PC-3 (cell line): ENCODE results near the gene DTL. TPM values are rescaled to one million over a fixed set of nuclear protein-coding genes. Genes with fewer than 3 reads are reported as not detected.

ENCODE experiments used
- ATAC-seq: fragments of 200-7000 bp; cut with Tn5 transposase; 2 replicates; pipeline ENCODE4 v1.9.1; 2020; ENCODE audit warnings: mild to moderate bottlenecking, moderate library complexity
- BruUV-seq: library from RNA; stranded (reverse); fragments of 400-500 nt; replicated peaks from 2 replicates; lab custom pipeline; 2021; lab: Mats Ljungman, UMichigan
- CTCF ChIA-PET: fragments of 300-600 bp; sonication (Branson Sonifier 250); formaldehyde crosslinking; loops from one replicate; lab custom pipeline; 2022; ENCODE audit warnings: antibody characterized with exemption; lab: Charles Lee
- POLR2A ChIA-PET: fragments of 300-600 bp; sonication (Branson Sonifier 250); formaldehyde crosslinking; loops from one replicate; lab custom pipeline; 2022; ENCODE audit warnings: antibody characterized with exemption; ENCODE audit not compliant: unreplicated experiment; lab: Charles Lee
- DNase-seq: peaks from one replicate; pipeline ENCODE4 v3.0.0-alpha.2; 2015
- H2AFZ ChIP-seq: fragments of 300-600 bp; sonication (generic); 2 replicates; pipeline ENCODE4 v1.6.0; 2016; ENCODE audit warnings: antibody characterized with exemption, low read length
- H3F3A ChIP-seq: fragments of 300-600 bp; sonication (generic); one replicate; pipeline ENCODE4 v1.6.0; 2017; ENCODE audit warnings: antibody characterized with exemption, low read length, control low read depth, mild to moderate bottlenecking; ENCODE audit not compliant: unreplicated experiment
- H3K27ac ChIP-seq: fragments of 300-600 bp; sonication (generic); 2 replicates; pipeline ENCODE4 v1.5.1; 2016; ENCODE audit warnings: mild to moderate bottlenecking, low read length
- H3K27me3 ChIP-seq: fragments of 300-600 bp; sonication (generic); 2 replicates; pipeline ENCODE4 v1.6.1; 2016; ENCODE audit warnings: low read length, mixed read lengths
- H3K36me3 ChIP-seq: fragments of 300-600 bp; sonication (generic); 2 replicates; pipeline ENCODE4 v1.6.1; 2016; ENCODE audit warnings: low read depth, mixed run types, low read length, mixed read lengths
- H3K4me1 ChIP-seq: fragments of 300-600 bp; sonication (generic); 2 replicates; pipeline ENCODE4 v1.5.1; 2016; ENCODE audit warnings: low read length; ENCODE audit not compliant: insufficient read depth
- H3K4me2 ChIP-seq: fragments of 300-600 bp; sonication (generic); 2 replicates; pipeline ENCODE4 v1.6.0; 2016; ENCODE audit warnings: low read length
- H3K4me3 ChIP-seq: fragments of 300-600 bp; sonication (generic); 2 replicates; pipeline ENCODE4 v1.5.1; 2016; ENCODE audit warnings: mild to moderate bottlenecking, low read length, mixed read lengths
- H3K79me2 ChIP-seq: fragments of 300-600 bp; sonication (generic); 2 replicates; pipeline ENCODE4 v1.6.1; 2017; ENCODE audit warnings: low read length, mixed read lengths
- H3K9ac ChIP-seq: fragments of 300-600 bp; sonication (generic); 2 replicates; pipeline ENCODE4 v1.6.0; 2016; ENCODE audit warnings: mild to moderate bottlenecking, low read length
- H3K9me2 ChIP-seq: fragments of 300-600 bp; sonication (generic); replicated peaks from 2 replicates; pipeline ENCODE4 v1.6.1; 2016; ENCODE audit warnings: mixed run types, low read length, mixed read lengths
- H3K9me3 ChIP-seq: fragments of 300-600 bp; sonication (generic); 2 replicates; pipeline ENCODE4 v1.6.1; 2016; ENCODE audit warnings: low read length, mixed read lengths
- H4K20me1 ChIP-seq: fragments of 300-600 bp; sonication (generic); 2 replicates; pipeline ENCODE4 v1.6.1; 2016; ENCODE audit warnings: low read length, mixed read lengths
- CTCF ChIP-seq: fragments of 300-600 bp; sonication (generic); conservative IDR thresholded peaks from 2 replicates; pipeline ENCODE4 v1.5.1; 2017; ENCODE audit warnings: antibody characterized with exemption, low read depth, mild to moderate bottlenecking, low read length
- EZH2 ChIP-seq: fragments of 300-600 bp; sonication (generic); IDR thresholded peaks from one replicate; pipeline ENCODE4 v1.6.1; 2017; ENCODE audit warnings: antibody characterized with exemption, mild to moderate bottlenecking, low read length; ENCODE audit not compliant: unreplicated experiment
- EZH2phosphoT487 ChIP-seq: fragments of 300-600 bp; sonication (generic); IDR thresholded peaks from 2 replicates; pipeline ENCODE4 v1.6.1; 2018; ENCODE audit warnings: mild to moderate bottlenecking, antibody characterized with exemption, low read length, borderline replicate concordance
- intact Hi-C: fragments of 100-400 bp; cut with micrococcal nuclease; formaldehyde crosslinking; loops from 2 replicates; pipeline ENCODE4 v1.9.0; 2023
- total RNA-seq: library from RNA; depleted of rRNA; stranded (reverse); fragments of >200 nt; gene quantifications from 2 replicates; pipeline ENCODE4 v1.2.3, GENCODE V29; 2014

Gene DTL
- total RNA-seq, 1 experiment from 2014 or later = 65.0 TPM

- no peak overlapping the region for H2AFZ ChIP-seq
- no peak overlapping the region for H3K9ac ChIP-seq
- no peaks in the 10 kb centered on the region for H3K27me3 ChIP-seq
- no peaks in the 10 kb centered on the region for H3K79me2 ChIP-seq
- H4K20me1 ChIP-seq = no peaks in the 10 kb centered on the region
- peaks cover 56% of the 10 kb centered on the region for H3K36me3 ChIP-seq
- BruUV-seq = no TSS peak
- H3K9me3 ChIP-seq = no peaks in the 10 kb centered on the region
- ATAC-seq = no peak
- ChIA-PET CTCF (no interaction called here), POLR2A (no interaction called here)
- H3K27ac ChIP-seq = no peak overlapping the region
- H3K4me2 ChIP-seq = no peak overlapping the region
- no peaks in the 10 kb centered on the region for H3F3A ChIP-seq
- intact Hi-C loops = no loop called here
- H3K4me3 ChIP-seq = no peak overlapping the region
- H3K9me2 ChIP-seq = no peaks in the 10 kb centered on the region
- no peaks in the 10 kb centered on the region for H3K4me1 ChIP-seq
- DNase-seq = no peak
- TF ChIP-seq EZH2 (no peak), CTCF (no peak), EZH2phosphoT487 (no peak)
Measured at GRCh38 chr1:212004895-212005608, 30.5 kb upstream of the DTL start.

GRCh38 chr1:212007178-212007577 is 28.4 kb upstream of the DTL start:
- Histone ChIP-seq H3K9me3 (no peaks in the 10 kb centered on the region), H2AFZ (no peak overlapping the region), H3K79me2 (no peaks in the 10 kb centered on the region), H3F3A (no peaks in the 10 kb centered on the region), H3K4me3 (no peak overlapping the region), H3K27me3 (no peaks in the 10 kb centered on the region), H3K9ac (no peak overlapping the region), H4K20me1 (no peaks in the 10 kb centered on the region), H3K4me2 (no peak overlapping the region), H3K36me3 (peaks cover 52% of the 10 kb centered on the region), H3K9me2 (no peaks in the 10 kb centered on the region), H3K4me1 (no peaks in the 10 kb centered on the region), H3K27ac (no peak overlapping the region)
- no peak for ATAC-seq
- TF ChIP-seq EZH2phosphoT487 (no peak), EZH2 (no peak), CTCF (no peak)
- POLR2A ChIA-PET = interaction anchor here (0.5 kb wide), 1 partner anchor 768 kb away, joined by 3 read pairs; no protein-coding TSS in a partner anchor
- CTCF ChIA-PET = interaction anchor here (1.7 kb wide), 1 partner anchor 28 kb away, joined by 5 read pairs; the partner anchor contains the start of genes DTL and INTS7
- intact Hi-C loops = no loop called here
- no TSS peak for BruUV-seq
- DNase-seq = no peak

DNA sequence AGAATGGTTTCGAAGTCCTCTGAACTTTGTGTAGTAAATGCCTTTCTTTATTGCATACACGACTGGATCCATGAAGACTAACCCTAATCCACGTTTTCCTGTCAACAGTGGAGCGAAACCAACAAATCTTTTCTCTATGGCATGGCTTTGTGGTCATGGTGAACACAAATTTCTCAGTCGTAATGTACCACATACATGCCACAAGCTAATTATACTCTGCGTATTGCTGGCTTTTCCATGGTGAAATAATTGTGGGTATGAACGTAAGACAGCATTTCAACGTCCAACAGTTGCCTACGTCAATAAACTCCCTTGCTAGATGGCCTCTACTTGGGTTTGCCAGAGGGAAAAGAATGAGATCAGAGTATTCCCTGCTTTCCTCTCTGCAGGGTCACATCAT is 27.7 kb upstream of the DTL start:
- TF ChIP-seq EZH2 (no peak), EZH2phosphoT487 (no peak), CTCF (no peak)
- no peaks in the 10 kb centered on the region for H3F3A ChIP-seq
- H3K9ac ChIP-seq = no peak overlapping the region
- BruUV-seq = no TSS peak
- no peaks in the 10 kb centered on the region for H3K4me1 ChIP-seq
- ChIA-PET CTCF (no interaction called here), POLR2A (no interaction called here)
- H3K9me3 ChIP-seq = no peaks in the 10 kb centered on the region
- H3K4me3 ChIP-seq = no peak overlapping the region
- no peaks in the 10 kb centered on the region for H4K20me1 ChIP-seq
- no peak overlapping the region for H3K4me2 ChIP-seq
- no peaks in the 10 kb centered on the region for H3K9me2 ChIP-seq
- no peak overlapping the region for H3K27ac ChIP-seq
- DNase-seq (no peak), ATAC-seq (no peak)
- H3K27me3 ChIP-seq = no peaks in the 10 kb centered on the region
- no peaks in the 10 kb centered on the region for H3K79me2 ChIP-seq
- intact Hi-C loops = no loop called here
- no peak overlapping the region for H2AFZ ChIP-seq
- H3K36me3 ChIP-seq = peaks cover 46% of the 10 kb centered on the region
